Ishikawa (cell line): ENCODE results near the gene CBY1.

Experiments
- YY1 ChIP-seq: IDR thresholded peaks from 2 replicates; pipeline ENCODE4 v1.6.1; 2012; ENCODE audit warnings: low read depth
- TF ChIP-seq, protein P1 (sequence below): IDR thresholded peaks from 2 replicates; pipeline ENCODE4 v1.6.1; 2012

DNA sequence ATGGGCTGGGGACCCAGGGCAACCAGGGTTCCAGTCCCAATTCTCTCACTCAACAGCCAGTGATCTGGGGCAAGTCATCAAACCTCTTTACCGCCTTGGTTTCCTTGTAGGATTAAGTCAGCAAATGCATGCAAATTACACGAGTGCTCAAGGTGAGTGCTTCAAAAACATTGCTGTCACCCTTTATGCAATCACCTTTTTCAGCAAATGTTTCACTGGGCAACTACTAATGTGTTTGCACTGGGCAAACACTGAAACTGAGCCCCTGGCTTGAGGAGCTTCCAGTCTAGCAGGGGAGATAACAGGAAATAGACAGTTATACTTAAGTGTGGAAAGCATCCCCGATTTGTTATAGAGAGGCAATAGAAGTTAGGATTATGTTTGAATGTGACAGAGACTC is 48.8 kb upstream of the CBY1 start:
- no peak for TF ChIP-seq YY1
- TF ChIP-seq, protein P1, sequence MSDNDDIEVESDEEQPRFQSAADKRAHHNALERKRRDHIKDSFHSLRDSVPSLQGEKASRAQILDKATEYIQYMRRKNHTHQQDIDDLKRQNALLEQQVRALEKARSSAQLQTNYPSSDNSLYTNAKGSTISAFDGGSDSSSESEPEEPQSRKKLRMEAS: no peak
